Glutamatergic neuron (in vitro differentiated cells): Measurements from ENCODE around the gene LTBR. TPM values are rescaled to one million over a fixed set of nuclear protein-coding genes. Genes with fewer than 3 reads are reported as not detected.
"Not testable (repeated sequence)": the region's sequence is repeated elsewhere in the genome, so short reads cannot be mapped to it uniquely, and the experiment has no call there.

Source experiments
- DNase-seq: peaks from one replicate; pipeline ENCODE4 v3.0.0; 2022
- H3K27ac Mint-ChIP-seq: one replicate; pipeline ENCODE4 v1.8.0; 2020; ENCODE audit warnings: mild to moderate bottlenecking, mixed read lengths, inconsistent platforms; ENCODE audit not compliant: unreplicated experiment
- H3K27me3 Mint-ChIP-seq: one replicate; pipeline ENCODE4 v1.8.0; 2020; ENCODE audit warnings: mild to moderate bottlenecking, moderate library complexity, mixed read lengths, inconsistent platforms; ENCODE audit not compliant: unreplicated experiment
- H3K36me3 Mint-ChIP-seq: one replicate; pipeline ENCODE4 v1.8.0; 2020; ENCODE audit warnings: mild to moderate bottlenecking, mixed read lengths, inconsistent platforms; ENCODE audit not compliant: unreplicated experiment
- H3K4me1 Mint-ChIP-seq: one replicate; pipeline ENCODE4 v1.8.0; 2020; ENCODE audit warnings: mild to moderate bottlenecking, low read depth, mixed read lengths, inconsistent platforms; ENCODE audit not compliant: unreplicated experiment
- H3K4me3 Mint-ChIP-seq: one replicate; pipeline ENCODE4 v1.8.0; 2020; ENCODE audit warnings: mild to moderate bottlenecking, mixed read lengths, inconsistent platforms; ENCODE audit not compliant: unreplicated experiment
- H3K9me3 Mint-ChIP-seq: one replicate; pipeline ENCODE4 v1.8.0; 2020; ENCODE audit warnings: mild to moderate bottlenecking, moderate library complexity, mixed read lengths, inconsistent platforms; ENCODE audit not compliant: unreplicated experiment
- total RNA-seq: library from RNA; stranded (reverse); fragmentation: NEBNext Ultra II Directional; extraction: Animal tissue kit (Norgen Biotek cat#: 25700); gene quantifications from one replicate; pipeline ENCODE4 v1.2.1, GENCODE V29; 2021; ENCODE audit not compliant: unreplicated experiment
- TF ChIP-seq, protein P1 (sequence below): fragments of 200-600 bp; sonication (generic); IDR thresholded peaks from one replicate; pipeline ENCODE4 v1.5.0; 2021; ENCODE audit not compliant: partially characterized antibody, unreplicated experiment

Gene LTBR
- total RNA-seq, 1 donor from 2014 or later = not detected

DNA sequence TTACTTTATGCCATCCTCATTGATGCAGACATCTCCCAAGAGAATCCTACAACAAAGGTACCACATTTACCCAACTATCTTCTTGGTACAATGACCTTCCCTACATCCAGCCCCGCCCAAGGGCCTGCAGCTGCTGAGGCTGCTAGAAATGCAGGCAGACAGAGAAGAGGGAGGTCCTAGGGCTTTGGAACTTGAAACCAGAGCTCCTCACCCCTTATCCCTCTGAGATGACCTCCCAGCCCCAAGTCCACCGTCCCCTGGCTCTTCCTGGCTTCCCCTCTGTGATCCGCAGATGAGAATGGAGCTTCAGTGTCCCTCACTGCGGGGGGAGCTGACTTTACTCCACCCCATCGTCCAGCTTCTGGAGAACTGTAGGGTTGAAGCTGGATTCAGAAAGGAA, 40.4 kb upstream of the LTBR start:
- Mint-ChIP-seq H3K4me1 (peaks cover 6% of the 10 kb centered on the region), H3K27ac (no peak overlapping the region), H3K27me3 (peaks cover 2% of the 10 kb centered on the region), H3K36me3 (peaks cover 6% of the 10 kb centered on the region), H3K4me3 (no peak overlapping the region), H3K9me3 (peaks cover 9% of the 10 kb centered on the region)
- no peak for DNase-seq
- TF ChIP-seq, protein P1, sequence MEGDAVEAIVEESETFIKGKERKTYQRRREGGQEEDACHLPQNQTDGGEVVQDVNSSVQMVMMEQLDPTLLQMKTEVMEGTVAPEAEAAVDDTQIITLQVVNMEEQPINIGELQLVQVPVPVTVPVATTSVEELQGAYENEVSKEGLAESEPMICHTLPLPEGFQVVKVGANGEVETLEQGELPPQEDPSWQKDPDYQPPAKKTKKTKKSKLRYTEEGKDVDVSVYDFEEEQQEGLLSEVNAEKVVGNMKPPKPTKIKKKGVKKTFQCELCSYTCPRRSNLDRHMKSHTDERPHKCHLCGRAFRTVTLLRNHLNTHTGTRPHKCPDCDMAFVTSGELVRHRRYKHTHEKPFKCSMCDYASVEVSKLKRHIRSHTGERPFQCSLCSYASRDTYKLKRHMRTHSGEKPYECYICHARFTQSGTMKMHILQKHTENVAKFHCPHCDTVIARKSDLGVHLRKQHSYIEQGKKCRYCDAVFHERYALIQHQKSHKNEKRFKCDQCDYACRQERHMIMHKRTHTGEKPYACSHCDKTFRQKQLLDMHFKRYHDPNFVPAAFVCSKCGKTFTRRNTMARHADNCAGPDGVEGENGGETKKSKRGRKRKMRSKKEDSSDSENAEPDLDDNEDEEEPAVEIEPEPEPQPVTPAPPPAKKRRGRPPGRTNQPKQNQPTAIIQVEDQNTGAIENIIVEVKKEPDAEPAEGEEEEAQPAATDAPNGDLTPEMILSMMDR = no peak

DNA sequence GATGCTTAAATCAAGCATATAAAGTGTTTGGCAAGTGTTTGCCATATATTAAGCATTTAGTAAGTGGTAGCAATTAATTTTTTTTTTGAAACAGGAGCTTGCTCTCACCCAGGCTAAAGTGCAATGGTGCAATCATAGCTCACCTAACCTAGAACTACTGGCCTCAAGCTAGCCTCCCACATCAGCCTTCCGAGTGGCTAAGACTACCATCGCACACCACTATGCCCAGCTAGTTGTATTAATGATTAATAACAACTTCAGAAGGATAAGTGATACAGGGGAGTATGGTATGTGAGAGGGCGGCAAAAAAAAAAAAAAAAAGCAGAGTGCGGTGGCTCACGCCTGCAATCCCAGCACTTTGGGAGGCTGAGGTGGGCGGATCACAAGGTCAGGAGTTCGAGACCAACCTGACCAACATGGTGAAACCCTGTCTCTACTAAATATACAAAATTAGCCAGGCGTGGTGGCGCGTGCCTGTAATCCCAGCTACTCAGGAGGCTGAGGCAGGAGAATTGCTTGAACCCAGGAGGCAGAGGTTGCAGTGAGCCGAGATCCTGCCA, 39.8 kb upstream of the LTBR start:
- H3K27me3 Mint-ChIP-seq, H3K4me3 Mint-ChIP-seq, H3K9me3 Mint-ChIP-seq, H3K4me1 Mint-ChIP-seq, DNase-seq, H3K36me3 Mint-ChIP-seq, H3K27ac Mint-ChIP-seq: not testable (repeated sequence)

DNA sequence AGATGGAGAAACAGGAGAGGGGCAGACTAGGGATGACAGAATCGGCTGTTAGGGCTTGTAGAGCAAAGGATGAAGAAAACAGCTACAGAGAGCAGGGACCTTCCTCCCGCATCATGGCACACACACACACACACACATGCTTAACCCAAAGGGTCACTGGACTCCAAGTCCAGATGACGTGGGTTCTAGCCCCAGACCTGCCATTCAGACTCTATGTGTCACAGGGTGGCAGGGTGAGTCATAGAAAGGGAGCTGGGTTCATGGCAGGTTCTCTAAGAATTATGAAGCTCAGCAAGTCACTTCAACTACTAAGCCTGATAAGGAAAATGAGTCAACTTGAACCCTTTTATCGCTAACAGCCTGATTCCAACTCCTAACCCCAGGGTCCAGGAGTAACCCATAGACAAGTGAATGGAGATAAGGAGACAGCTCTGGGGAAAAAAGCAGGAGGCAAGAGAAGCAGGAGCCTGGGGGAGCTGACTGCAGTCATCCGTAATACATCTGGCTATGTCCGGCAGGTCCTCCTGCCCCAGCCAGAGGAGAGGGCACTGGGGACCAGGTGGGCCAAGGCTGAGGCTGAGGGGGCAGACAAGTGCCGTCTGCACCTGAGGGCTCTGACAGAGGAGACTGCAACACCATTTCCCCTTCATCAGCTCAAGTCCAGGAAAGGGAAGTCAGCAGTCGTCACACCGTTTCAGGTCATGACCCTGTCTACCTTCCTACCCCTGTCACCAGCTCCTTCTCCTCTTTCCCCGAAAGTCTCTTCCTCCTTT, 38.5 kb upstream of the LTBR start:
- DNase-seq = no peak
- Mint-ChIP-seq H3K27ac (no peak overlapping the region), H3K27me3 (peaks cover 2% of the 10 kb centered on the region), H3K36me3 (peaks cover 6% of the 10 kb centered on the region), H3K4me1 (peaks cover 6% of the 10 kb centered on the region), H3K4me3 (no peak overlapping the region), H3K9me3 (peaks cover 9% of the 10 kb centered on the region)
- TF ChIP-seq, protein P1 = no peak

DNA sequence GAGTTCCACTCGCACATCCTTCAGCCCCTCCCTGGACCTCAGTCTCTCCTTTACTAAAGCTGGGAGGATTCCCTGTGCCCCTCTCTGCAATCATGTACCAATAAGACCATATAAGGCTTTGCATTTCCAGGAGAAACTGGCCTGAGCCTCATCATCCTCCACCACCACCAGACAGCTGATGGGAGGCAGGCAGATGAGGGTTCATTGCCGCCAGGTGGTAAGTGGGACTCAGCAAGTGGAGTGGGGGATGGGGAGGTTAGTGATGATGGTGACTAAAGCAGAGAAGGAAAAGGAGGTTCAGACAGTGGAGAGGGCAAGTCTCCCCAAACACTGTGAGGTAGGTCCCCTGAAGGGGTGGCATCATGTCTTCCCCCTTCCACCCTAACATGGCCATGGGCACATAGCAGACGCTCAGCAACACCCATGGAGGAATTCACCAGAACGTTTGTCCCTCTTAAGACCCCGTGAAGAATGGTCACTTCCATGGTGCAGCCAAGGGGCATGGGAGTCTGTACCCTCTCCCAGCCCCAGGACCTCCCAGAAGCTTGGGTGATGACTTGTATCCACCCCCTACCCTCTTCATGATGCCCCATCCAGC, 37.6 kb upstream of the LTBR start:
- no peak for DNase-seq

DNA sequence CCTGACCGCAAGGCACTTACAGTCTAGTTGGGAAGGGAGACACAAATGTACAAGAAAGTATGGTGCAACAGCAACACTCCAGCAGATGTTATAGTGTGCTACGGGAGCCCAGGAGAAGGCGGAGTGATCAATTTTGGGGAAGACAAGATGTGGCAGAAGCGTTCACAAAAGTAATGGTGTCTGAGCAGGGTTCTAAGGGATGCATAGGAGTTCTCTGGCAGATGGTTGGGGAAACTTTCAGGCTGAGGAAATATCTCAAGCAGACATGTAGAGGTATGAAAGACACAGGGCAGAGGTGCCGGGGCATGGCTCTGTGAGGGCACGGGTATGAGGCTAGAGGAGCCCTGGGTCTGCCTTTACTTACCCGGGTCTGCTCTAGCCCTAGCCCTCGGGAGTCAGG, 37.0 kb upstream of the LTBR start:
- no peak overlapping the region for H3K4me3 Mint-ChIP-seq
- H3K4me1 Mint-ChIP-seq = peaks cover 6% of the 10 kb centered on the region
- peaks cover 6% of the 10 kb centered on the region for H3K36me3 Mint-ChIP-seq
- no peak overlapping the region for H3K27ac Mint-ChIP-seq
- no peak for DNase-seq
- H3K27me3 Mint-ChIP-seq = no peaks in the 10 kb centered on the region
- TF ChIP-seq, protein P1 = no peak
- H3K9me3 Mint-ChIP-seq = peaks cover 9% of the 10 kb centered on the region

More for the DNA sequence above, 37.6 kb upstream of the LTBR start:
- Mint-ChIP-seq H3K36me3 (peaks cover 6% of the 10 kb centered on the region), H3K27ac (no peak overlapping the region), H3K4me3 (no peak overlapping the region), H3K4me1 (peaks cover 6% of the 10 kb centered on the region), H3K27me3 (peaks cover 1% of the 10 kb centered on the region), H3K9me3 (peaks cover 9% of the 10 kb centered on the region)
- TF ChIP-seq, protein P1 = no peak
